Fibroblast of mammary gland (primary cell): ENCODE measurements around the gene DIS3L2.
"Not testable (repeated sequence)": the region's sequence is repeated elsewhere in the genome, so short reads cannot be mapped to it uniquely, and the experiment has no call there.

Source experiments
- DNase-seq: peaks from one replicate; pipeline ENCODE4 v3.0.0-alpha.2; 2010; ENCODE audit warnings: low read depth
- H3K4me3 ChIP-seq: 2 replicates; pipeline ENCODE4 v1.5.1; 2011; ENCODE audit warnings: low read depth, mild to moderate bottlenecking, low read length, moderate library complexity; ENCODE audit not compliant: control insufficient read depth
- CTCF ChIP-seq: conservative IDR thresholded peaks from 2 replicates; pipeline ENCODE4 v1.5.1; 2011; ENCODE audit warnings: low read depth, low read length, inconsistent platforms; ENCODE audit not compliant: control insufficient read depth, insufficient read depth

DIS3L2 gene

DNA sequence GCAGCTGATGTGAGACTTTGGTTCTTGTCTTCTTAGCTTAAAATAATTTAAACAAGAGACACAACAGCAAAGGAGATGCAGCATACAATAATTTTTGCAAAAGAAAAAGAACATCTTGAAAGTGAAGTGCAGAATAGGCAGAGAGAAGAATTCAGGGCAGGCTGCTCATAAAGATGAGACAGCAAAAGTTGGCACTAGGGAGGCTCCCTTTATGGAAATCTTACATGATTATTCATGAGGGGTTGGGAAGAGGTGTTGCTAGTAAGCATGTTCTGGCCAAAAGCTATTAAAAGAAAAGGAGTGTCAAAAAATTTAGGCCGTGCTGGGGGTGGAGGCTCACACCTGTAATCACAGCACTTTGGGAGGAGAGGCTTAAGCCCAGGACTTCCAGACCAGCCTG lies 412.8 kb downstream of the DIS3L2 start:
- DNase-seq, result no peak
- TF ChIP-seq CTCF, result no peak
- H3K4me3 ChIP-seq, result no peak overlapping the region

- no peak overlapping the region for H3K4me3 ChIP-seq
- DNase-seq, result no peak
- TF ChIP-seq CTCF, result no peak
Measured at GRCh38 chr2:232375164-232375563, 413.7 kb downstream of the DIS3L2 start.

- no peak overlapping the region for H3K4me3 ChIP-seq
- no peak for DNase-seq
- no peak for TF ChIP-seq CTCF
Measured at GRCh38 chr2:232376260-232376659, 414.7 kb downstream of the DIS3L2 start.

GRCh38 chr2:232376713-232377112 lies 415.2 kb downstream of the DIS3L2 start:
- TF ChIP-seq CTCF, result no peak
- no peak overlapping the region for H3K4me3 ChIP-seq
- DNase-seq, result no peak

DNA sequence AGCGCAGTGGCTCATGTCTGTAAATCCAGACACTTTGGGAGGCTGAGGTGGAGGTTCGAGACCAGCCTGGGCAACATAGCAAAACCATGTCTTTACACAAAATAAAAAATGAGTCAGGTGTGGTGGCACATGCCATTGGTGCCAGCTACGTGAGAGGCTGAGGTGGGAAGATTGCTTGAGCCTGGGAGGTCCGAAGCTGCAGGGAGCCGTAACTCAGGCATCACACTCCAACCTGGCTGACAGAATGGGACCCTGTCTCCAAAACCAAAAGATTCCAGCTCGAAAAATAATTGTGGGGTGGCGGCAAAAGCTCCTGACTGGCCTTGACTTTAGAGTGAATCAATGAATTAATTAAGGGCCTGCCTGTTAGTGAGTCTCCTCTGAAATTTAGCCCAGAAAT lies 415.8 kb downstream of the DIS3L2 start:
- DNase-seq, result no peak
- TF ChIP-seq CTCF, result no peak
- H3K4me3 ChIP-seq, result no peak overlapping the region

DNA sequence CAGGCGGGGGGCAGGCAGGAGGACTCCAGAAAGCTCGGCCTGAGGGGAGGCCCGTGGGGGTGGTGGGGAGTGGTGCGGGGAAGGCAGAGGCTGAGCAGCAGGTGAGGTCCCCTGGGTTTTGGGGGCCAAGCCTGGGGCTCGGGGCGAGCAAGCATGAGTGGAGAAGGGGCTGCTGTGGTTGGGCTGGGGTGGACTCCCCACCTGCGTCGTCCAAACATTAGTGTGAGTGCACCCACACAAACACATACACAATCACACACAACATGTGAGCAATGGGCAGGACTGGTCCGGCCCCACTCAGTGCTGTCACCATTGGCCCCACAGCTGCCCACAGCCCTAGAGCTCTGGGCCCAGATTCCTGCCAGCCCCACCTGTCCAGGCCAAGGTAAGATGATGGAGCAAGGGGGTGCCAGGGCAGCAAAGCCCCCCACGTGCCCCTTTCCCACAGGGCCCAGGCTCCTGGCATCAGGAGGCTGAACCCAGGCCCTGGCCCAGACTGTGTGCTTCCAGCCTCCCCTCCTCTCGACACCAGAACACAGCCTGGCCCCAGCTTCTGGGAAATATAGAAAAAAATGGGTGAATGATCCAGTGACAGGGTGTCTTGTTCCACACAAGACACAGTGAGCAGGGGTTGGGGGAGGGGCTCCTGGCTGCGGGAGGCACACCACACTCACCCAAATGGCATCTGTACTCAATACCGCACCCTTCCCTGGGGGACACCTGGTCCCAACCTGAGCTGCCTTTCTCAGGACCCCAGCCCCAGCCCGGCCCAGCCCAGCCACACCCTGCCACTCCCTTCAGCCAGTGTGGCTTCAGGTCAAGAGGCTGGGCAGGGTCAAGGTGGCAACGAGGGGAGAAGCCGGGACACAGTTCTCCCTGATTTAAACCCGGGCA lies 416.6 kb downstream of the DIS3L2 start:
- no peak for DNase-seq
- no peak for TF ChIP-seq CTCF
- no peak overlapping the region for H3K4me3 ChIP-seq

DNA sequence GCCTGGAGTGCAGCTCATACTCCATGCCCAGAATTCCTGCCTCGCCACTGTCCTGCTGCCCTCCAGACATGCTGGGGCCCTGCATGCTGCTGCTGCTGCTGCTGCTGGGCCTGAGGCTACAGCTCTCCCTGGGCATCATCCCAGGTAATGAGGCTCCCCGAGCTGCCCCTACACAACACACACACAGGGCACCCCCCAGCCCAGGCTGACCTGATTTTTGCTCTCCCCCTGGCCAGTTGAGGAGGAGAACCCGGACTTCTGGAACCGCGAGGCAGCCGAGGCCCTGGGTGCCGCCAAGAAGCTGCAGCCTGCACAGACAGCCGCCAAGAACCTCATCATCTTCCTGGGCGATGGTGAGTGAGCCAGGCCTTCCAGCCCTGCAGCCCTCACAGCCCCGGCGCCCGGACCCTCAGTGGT lies 417.2 kb downstream of the DIS3L2 start, which contains the start of gene ALPP:
Gene ALPP (plus strand): TSS at position 17 of the 417 bp plus-strand sequence. CDS start 52 bp downstream, at position 69.
- not testable (repeated sequence) for DNase-seq, H3K4me3 ChIP-seq

- DNase-seq, H3K4me3 ChIP-seq: not testable (repeated sequence)
Measured at GRCh38 chr2:232379610-232380590, 418.4 kb downstream of the DIS3L2 start.

DNA sequence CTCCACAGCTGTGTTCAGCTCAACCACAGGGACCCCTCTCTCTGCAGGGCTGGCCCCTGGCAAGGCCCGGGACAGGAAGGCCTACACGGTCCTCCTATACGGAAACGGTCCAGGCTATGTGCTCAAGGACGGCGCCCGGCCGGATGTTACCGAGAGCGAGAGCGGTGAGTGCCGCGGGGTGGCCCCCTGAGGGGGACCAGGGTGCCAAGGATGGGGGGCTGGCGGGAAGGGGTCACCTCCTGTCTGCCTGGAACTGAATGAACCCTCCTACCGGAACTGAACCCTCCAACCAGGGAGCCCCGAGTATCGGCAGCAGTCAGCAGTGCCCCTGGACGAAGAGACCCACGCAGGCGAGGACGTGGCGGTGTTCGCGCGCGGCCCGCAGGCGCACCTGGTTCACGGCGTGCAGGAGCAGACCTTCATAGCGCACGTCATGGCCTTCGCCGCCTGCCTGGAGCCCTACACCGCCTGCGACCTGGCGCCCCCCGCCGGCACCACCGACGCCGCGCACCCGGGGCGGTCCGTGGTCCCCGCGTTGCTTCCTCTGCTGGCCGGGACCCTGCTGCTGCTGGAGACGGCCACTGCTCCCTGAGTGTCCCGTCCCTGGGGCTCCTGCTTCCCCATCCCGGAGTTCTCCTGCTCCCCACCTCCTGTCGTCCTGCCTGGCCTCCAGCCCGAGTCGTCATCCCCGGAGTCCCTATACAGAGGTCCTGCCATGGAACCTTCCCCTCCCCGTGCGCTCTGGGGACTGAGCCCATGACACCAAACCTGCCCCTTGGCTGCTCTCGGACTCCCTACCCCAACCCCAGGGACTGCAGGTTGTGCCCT lies 419.9 kb downstream of the DIS3L2 start:
- not testable (repeated sequence) for H3K4me3 ChIP-seq, DNase-seq
